ENCODE data around the gene HPSE2.

HPSE2 gene

DNA sequence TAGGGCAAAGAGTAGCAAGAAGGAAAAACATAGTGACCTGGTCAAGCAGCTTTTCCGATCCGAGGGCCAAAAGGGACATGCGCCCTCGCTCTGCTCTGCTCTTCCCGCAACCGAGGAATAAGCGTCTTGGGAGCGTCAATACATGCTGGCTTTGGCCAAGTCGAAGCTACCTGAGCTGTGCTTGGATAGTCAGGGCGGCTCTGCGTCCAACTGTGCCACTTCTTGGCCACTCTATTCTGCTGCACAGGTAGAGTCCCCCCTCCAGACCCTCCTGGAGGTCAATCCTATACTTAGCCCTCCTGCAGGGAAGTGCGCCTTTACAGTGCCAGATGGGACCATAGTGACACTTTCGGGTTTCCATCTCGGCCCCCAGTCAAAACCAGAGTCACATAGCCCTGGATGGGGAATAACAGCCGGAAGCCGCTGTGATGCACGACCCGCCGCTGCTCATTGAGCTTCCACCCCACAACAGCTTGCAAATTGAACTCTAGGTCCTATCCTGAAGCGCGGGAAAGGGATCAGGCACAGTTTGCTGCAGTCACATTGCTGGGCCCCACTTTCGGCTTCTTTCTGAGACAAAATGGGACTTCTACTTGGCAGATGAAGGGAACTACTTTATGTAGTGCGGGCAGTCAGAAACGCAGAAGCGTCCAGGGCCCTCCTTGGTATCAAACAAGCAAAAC is 1.1 kb upstream of the HPSE2 start:
- DNase-seq (ENCODE audit: extremely low read depth, low read depth): no peak

GRCh38 chr10:99234791-99235657 is 628 bp downstream of the HPSE2 start:
- TF ChIP-seq, protein P1, sequence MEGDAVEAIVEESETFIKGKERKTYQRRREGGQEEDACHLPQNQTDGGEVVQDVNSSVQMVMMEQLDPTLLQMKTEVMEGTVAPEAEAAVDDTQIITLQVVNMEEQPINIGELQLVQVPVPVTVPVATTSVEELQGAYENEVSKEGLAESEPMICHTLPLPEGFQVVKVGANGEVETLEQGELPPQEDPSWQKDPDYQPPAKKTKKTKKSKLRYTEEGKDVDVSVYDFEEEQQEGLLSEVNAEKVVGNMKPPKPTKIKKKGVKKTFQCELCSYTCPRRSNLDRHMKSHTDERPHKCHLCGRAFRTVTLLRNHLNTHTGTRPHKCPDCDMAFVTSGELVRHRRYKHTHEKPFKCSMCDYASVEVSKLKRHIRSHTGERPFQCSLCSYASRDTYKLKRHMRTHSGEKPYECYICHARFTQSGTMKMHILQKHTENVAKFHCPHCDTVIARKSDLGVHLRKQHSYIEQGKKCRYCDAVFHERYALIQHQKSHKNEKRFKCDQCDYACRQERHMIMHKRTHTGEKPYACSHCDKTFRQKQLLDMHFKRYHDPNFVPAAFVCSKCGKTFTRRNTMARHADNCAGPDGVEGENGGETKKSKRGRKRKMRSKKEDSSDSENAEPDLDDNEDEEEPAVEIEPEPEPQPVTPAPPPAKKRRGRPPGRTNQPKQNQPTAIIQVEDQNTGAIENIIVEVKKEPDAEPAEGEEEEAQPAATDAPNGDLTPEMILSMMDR (IDR thresholded peaks at IDR 0.05; ENCODE audit: low read depth, low read length): no peak
- no peak for DNase-seq (ENCODE audit: extremely low read depth, low read depth)

More for the DNA sequence above, 1.1 kb upstream of the HPSE2 start:
- TF ChIP-seq, protein P1 (IDR thresholded peaks at IDR 0.05; ENCODE audit: low read depth, low read length): no peak

DNA sequence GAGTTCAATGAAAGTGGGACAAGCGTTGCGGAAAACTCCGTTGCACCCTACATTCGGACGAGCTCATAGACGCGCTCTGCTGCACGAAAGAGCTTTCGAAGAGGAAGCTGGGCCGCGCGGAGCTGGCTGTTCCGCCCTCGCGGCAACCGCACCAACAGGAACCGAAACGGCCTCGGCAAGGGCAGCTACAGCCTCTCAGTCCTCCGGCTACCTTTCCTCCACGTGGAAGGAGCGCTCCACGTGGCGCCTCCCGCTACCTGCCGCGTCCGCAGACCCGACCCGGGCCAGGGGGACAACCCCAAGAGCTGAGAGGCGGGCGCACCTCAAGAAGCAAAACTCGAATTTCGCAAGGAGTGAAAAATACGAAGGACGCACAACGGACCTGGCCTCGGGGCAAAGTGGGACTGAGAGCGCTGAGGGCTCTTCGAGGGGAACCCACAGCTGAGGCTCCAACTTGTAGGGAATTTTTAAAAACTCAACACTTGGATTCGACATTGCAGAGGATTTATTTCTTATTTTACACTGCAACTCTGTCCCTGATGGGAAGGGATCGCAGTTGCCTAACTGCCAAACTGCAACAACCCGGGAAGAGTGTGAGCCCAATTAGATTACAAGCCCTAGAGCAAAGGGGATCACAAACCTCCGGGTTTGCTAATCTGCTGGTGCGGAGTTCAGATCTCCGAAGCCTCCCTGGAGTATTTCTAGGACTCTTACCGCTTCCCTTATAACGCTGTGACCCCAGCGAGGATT is 1.4 kb downstream of the HPSE2 start:
- no peak for DNase-seq (ENCODE audit: extremely low read depth, low read depth)
- TF ChIP-seq, protein P1 (IDR thresholded peaks at IDR 0.05; ENCODE audit: low read depth, low read length): no peak

GRCh38 chr10:99233689-99234037 is 2.0 kb downstream of the HPSE2 start:
- TF ChIP-seq, protein P1 (IDR thresholded peaks at IDR 0.05; ENCODE audit: low read depth, low read length): no peak
- no peak for DNase-seq (ENCODE audit: extremely low read depth, low read depth)

- TF ChIP-seq, protein P1 (IDR thresholded peaks at IDR 0.05; ENCODE audit: low read depth, low read length): no peak
- DNase-seq (ENCODE audit: extremely low read depth, low read depth): no peak
Measured at GRCh38 chr10:99233000-99233688, 2.5 kb downstream of the HPSE2 start.

DNA sequence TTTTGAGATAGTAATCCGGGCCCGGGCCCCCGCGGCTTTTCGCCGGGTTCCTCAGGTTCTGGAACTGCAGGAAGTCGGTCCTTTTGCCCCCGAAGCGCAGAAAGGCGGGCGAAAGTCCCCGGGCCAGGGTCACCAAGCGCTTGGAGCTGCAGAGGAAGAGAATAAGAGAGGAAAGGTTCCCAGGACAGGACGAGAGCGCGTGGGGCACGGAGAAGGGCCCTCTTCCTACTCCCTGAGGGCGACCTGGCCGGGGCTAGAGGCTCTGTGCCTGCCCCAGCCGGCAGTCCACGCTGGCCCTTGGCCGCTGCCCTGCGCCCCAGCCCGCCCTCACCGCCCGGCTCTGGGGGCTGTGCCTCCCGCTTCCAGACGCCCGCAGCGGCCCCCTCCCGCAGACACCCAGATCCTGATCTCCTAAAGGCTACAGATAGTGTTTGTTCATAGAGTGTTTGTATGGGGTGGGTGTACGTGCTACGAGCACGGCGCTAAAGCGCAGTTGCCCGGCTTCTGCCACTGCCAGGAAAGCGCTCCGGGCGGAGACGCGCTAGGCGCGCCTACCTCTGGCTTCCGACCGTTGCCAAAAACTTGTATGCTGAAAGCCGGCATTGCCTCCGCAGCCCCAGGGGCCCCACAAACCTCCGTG is 3.2 kb downstream of the HPSE2 start:
- DNase-seq (ENCODE audit: extremely low read depth, low read depth): no peak
- TF ChIP-seq, protein P1 (IDR thresholded peaks at IDR 0.05; ENCODE audit: low read depth, low read length): no peak
